A549 (cell line): ENCODE results near the gene SPPL2C. TPM values are rescaled to one million over a fixed set of nuclear protein-coding genes. Genes with fewer than 3 reads are reported as not detected.

ENCODE experiments used
- ATAC-seq, 2 experiments: fragments of 200-7000 bp in 1 of 2; fragments of >200 bp in 1 of 2; cut with Nextera tagmentation in 1 of 2; cut with Tn5 transposase in 1 of 2; 3 replicates each; pipeline versions ENCODE4 v1.8.0 to v1.9.1; 2018 to 2020; ENCODE audit warnings: mild to moderate bottlenecking in 1 of 2, moderate library complexity in 1 of 2
- CTCF ChIA-PET: fragments of 300-600 bp; sonication (Branson Sonifier 250); formaldehyde crosslinking; extraction: SDS; loops from one replicate; lab custom pipeline; 2021; ENCODE audit warnings: antibody characterized with exemption, inconsistent platforms; lab: Yijun Ruan, JAX
- POLR2A ChIA-PET: fragments of 350-600 bp; formaldehyde crosslinking; extraction: SDS; loops from one replicate; lab custom pipeline; 2021; ENCODE audit warnings: antibody characterized with exemption, inconsistent platforms; lab: Yijun Ruan, JAX
- DNase-seq, 2 experiments: peaks; one replicate each; pipeline versions ENCODE4 v3.0.0 to v3.0.0-alpha.2; 2011 to 2016; ENCODE audit warnings: low read depth in 1 of 2, low spot score in 1 of 2
- FAIRE-seq: peaks from 2 replicates; lab custom pipeline; 2011; peaks lifted over from hg19 to GRCh38; lab: Jason Lieb, UNC
- H3K27ac ChIP-seq, 2 experiments: fragments of >200 bp; sonication (Bioruptor Twin); formaldehyde crosslinking; 3 replicates each; pipeline ENCODE4 v1.5.1; 2016 to 2017
- H3K4me1 ChIP-seq: fragments of >200 bp; sonication (Bioruptor Twin); formaldehyde crosslinking; 3 replicates; pipeline ENCODE4 v1.6.1; 2016
- H3K4me2 ChIP-seq: fragments of >200 bp; sonication (Bioruptor Twin); formaldehyde crosslinking; 3 replicates; pipeline ENCODE4 v1.6.1; 2016
- H3K4me3 ChIP-seq: fragments of >200 bp; sonication (Bioruptor Twin); formaldehyde crosslinking; 3 replicates; pipeline ENCODE4 v1.5.1; 2016
- H3K9me3 ChIP-seq: fragments of >200 bp; sonication (Bioruptor Twin); formaldehyde crosslinking; 3 replicates; pipeline ENCODE4 v1.6.1; 2016
- ATOH8 ChIP-seq: fragments of 250-450 bp; sonication (Bioruptor Pico); IDR thresholded peaks from 2 replicates; pipeline ENCODE4 v1.5.0; 2020; ENCODE audit warnings: low read depth, mild to moderate bottlenecking, moderate library complexity
- CBX2 ChIP-seq: fragments of 200-600 bp; sonication (generic); IDR thresholded peaks from 2 replicates; pipeline ENCODE4 v1.6.1; 2016; ENCODE audit warnings: low read depth, mild to moderate bottlenecking, borderline replicate concordance
- CBX8 ChIP-seq: fragments of 200-600 bp; sonication (generic); IDR thresholded peaks from 2 replicates; pipeline ENCODE4 v1.6.1; 2016
- CEBPB ChIP-seq, 2 experiments: fragments of >200 bp in 1 of 2; sonication (Bioruptor Twin) in 1 of 2; formaldehyde crosslinking in 1 of 2; IDR thresholded peaks; 2 replicates each; pipeline ENCODE4 v1.6.1; 2012 to 2016
- CTCF ChIP-seq: fragments of >200 bp; sonication (Bioruptor Twin); formaldehyde crosslinking; IDR thresholded peaks from 3 replicates; pipeline ENCODE4 v1.5.1; 2016
- EHF ChIP-seq: fragments of 250-450 bp; sonication (Bioruptor Pico); IDR thresholded peaks from 2 replicates; pipeline ENCODE4 v1.5.0; 2020; ENCODE audit warnings: mild to moderate bottlenecking
- EHMT2 ChIP-seq: fragments of 200-600 bp; sonication (generic); IDR thresholded peaks from 2 replicates; pipeline ENCODE4 v1.6.1; 2016; ENCODE audit warnings: antibody characterized with exemption, low read depth, mild to moderate bottlenecking, moderate library complexity
- FOSB ChIP-seq: fragments of 250-450 bp; sonication (Bioruptor Pico); IDR thresholded peaks from 2 replicates; pipeline ENCODE4 v1.5.0; 2020; ENCODE audit warnings: mild to moderate bottlenecking, moderate library complexity
- HOXB13 ChIP-seq: fragments of 250-450 bp; sonication (Bioruptor Pico); IDR thresholded peaks from 2 replicates; pipeline ENCODE4 v1.5.0; 2020; ENCODE audit warnings: low read depth, mild to moderate bottlenecking, moderate library complexity
- HOXB5 ChIP-seq: fragments of 250-450 bp; sonication (Bioruptor Pico); IDR thresholded peaks from 2 replicates; pipeline ENCODE4 v1.5.0; 2020; ENCODE audit warnings: mild to moderate bottlenecking, moderate library complexity
- JUN ChIP-seq, 2 experiments: fragments of >200 bp; sonication (Bioruptor Twin); formaldehyde crosslinking; IDR thresholded peaks; 2 replicates in 1 of 2; 3 replicates in 1 of 2; pipeline ENCODE4 v1.6.1; 2016 to 2017
- KDM1A ChIP-seq: fragments of 200-600 bp; sonication (generic); IDR thresholded peaks from 2 replicates; pipeline ENCODE4 v1.6.1; 2016; ENCODE audit warnings: low read depth, mild to moderate bottlenecking
- MAX ChIP-seq: IDR thresholded peaks from 2 replicates; pipeline ENCODE4 v1.6.1; 2012
- MAZ ChIP-seq: fragments of 150-350 bp; IDR thresholded peaks from 2 replicates; pipeline ENCODE4 v1.6.1; 2014; ENCODE audit warnings: antibody characterized with exemption, low read depth, low read length, borderline replicate concordance
- MYC ChIP-seq: IDR thresholded peaks from 2 replicates; pipeline ENCODE4 v1.6.1; 2012; ENCODE audit warnings: mild to moderate bottlenecking, inconsistent platforms, low read length, improper control_type of control experiment, borderline replicate concordance
- NFE2L2 ChIP-seq: fragments of 150-350 bp; conservative IDR thresholded peaks from 2 replicates; pipeline ENCODE4 v1.6.1; 2014; ENCODE audit warnings: low read length
- NPAS2 ChIP-seq: fragments of 250-450 bp; sonication (Bioruptor Pico); IDR thresholded peaks from 2 replicates; pipeline ENCODE4 v1.8.0; 2022; ENCODE audit warnings: mild to moderate bottlenecking, moderate library complexity, borderline replicate concordance
- PBX3 ChIP-seq: IDR thresholded peaks from 2 replicates; pipeline ENCODE4 v1.6.1; 2012
- RCOR1 ChIP-seq: fragments of 150-350 bp; IDR thresholded peaks from 2 replicates; pipeline ENCODE4 v1.6.1; 2014; ENCODE audit warnings: antibody characterized with exemption, low read length, low read depth
- REST ChIP-seq: fragments of 200-600 bp; sonication (generic); IDR thresholded peaks from 2 replicates; pipeline ENCODE4 v1.6.1; 2016; ENCODE audit warnings: antibody characterized with exemption, mild to moderate bottlenecking, moderate library complexity
- RFX5 ChIP-seq: fragments of 450-650 bp; IDR thresholded peaks from 2 replicates; pipeline ENCODE4 v1.7.1; 2014; ENCODE audit warnings: antibody characterized with exemption, mild to moderate bottlenecking, moderate library complexity
- RNF2 ChIP-seq: fragments of 200-600 bp; sonication (generic); IDR thresholded peaks from 2 replicates; pipeline ENCODE4 v1.6.1; 2016; ENCODE audit warnings: low read depth, mild to moderate bottlenecking, antibody characterized with exemption, moderate library complexity, borderline replicate concordance
- SMC3 ChIP-seq: fragments of >200 bp; sonication (Bioruptor Twin); formaldehyde crosslinking; IDR thresholded peaks from 3 replicates; pipeline ENCODE4 v1.6.1; 2018; ENCODE audit warnings: inconsistent platforms
- USF2 ChIP-seq: fragments of 450-650 bp; IDR thresholded peaks from 2 replicates; pipeline ENCODE4 v1.6.1; 2014; ENCODE audit warnings: antibody characterized with exemption
- ZNF302 ChIP-seq: fragments of 250-450 bp; sonication (Bioruptor Pico); IDR thresholded peaks from 2 replicates; pipeline ENCODE4 v1.9.0; 2021; ENCODE audit warnings: inconsistent platforms, mild to moderate bottlenecking, moderate library complexity
- ZSCAN20 ChIP-seq: fragments of 250-450 bp; sonication (Bioruptor Pico); IDR thresholded peaks from 2 replicates; pipeline ENCODE4 v1.8.0; 2022; ENCODE audit warnings: mild to moderate bottlenecking, moderate library complexity
- WGBS: methylation state at CpG from one replicate; pipeline ENCODE4 v1.1.6; 2017; ENCODE audit errors: missing lambda C conversion rate; 5-methylcytosine and 5-hydroxymethylcytosine counted together
- polyA plus RNA-seq, 4 experiments: library from polyadenylated mRNA; depleted of rRNA in 3 of 4; stranded (reverse); fragments of >200 nt; fragmentation: RNase III in 1 of 4; extraction: RNeasy Plus Mini Kit Qiagen cat#74134 plus additional on column Dnase treatment in 1 of 4; gene quantifications; 2 replicates in 3 of 4; 3 replicates in 1 of 4; pipeline ENCODE4 v1.2.3, GENCODE V29; 2011 to 2017

The SPPL2C gene
- polyA plus RNA-seq, 2 of the 4 experiments (the other 2 are of a cell fraction): not detected

GRCh38 chr17:45818699-45819098, 26.0 kb upstream of the SPPL2C start (continued):
- TF ChIP-seq ATOH8: no peak
- TF ChIP-seq EHMT2: no peak
- TF ChIP-seq JUN (IDR thresholded peaks at IDR 0.05): no peak
- no peak for TF ChIP-seq CBX8
- TF ChIP-seq MAZ: no peak
- TF ChIP-seq USF2: no peak

- H3K4me2 ChIP-seq: no peak overlapping the region
- H3K9me3 ChIP-seq: no peaks in the 10 kb centered on the region
- H3K27ac ChIP-seq: no peak overlapping the region
- H3K4me3 ChIP-seq: no peak overlapping the region
- no peak for ATAC-seq
- WGBS: 47% methylated on average over 6 of the region's 6 CpGs
- ChIA-PET POLR2A (no interaction called here), CTCF (interaction anchor here (0.7 to 6.6 kb wide), 11 partner anchors 9 to 180 kb away, joined by 3 to 63 read pairs (median 4); partner anchors contain the start of gene CRHR1)
- DNase-seq: no peak
- no peak for TF ChIP-seq MAZ
- no peak for TF ChIP-seq CBX2
- no peak for TF ChIP-seq NFE2L2
- TF ChIP-seq CEBPB (IDR thresholded peaks at IDR 0.05): no peak
- no peak for TF ChIP-seq EHF (CRISPR knock-in tag)
- no peak for TF ChIP-seq JUN (IDR thresholded peaks at IDR 0.05)
- TF ChIP-seq ZSCAN20 (CRISPR knock-in tag): no peak
- TF ChIP-seq RFX5: no peak
- no peak for TF ChIP-seq MYC
- no peaks in the 10 kb centered on the region for H3K4me1 ChIP-seq
- FAIRE-seq: no peak
Observed at GRCh38 chr17:45819632-45820031, 25.0 kb upstream of the SPPL2C start.

GRCh38 chr17:45820052-45820780, 24.5 kb upstream of the SPPL2C start:
- 45% methylated on average over 6 of the region's 6 CpGs for whole genome bisulfite sequencing
- ChIA-PET CTCF (interaction anchor here (0.8 to 6.6 kb wide), 8 partner anchors 9 to 180 kb away, joined by 3 to 63 read pairs (median 9); partner anchors contain the start of gene CRHR1), POLR2A (no interaction called here)
- H3K4me3 ChIP-seq: no peak overlapping the region
- DNase-seq (no peak), FAIRE-seq (no peak), ATAC-seq (no peak)
- no peak overlapping the region for H3K4me2 ChIP-seq
- no peak overlapping the region for H3K27ac ChIP-seq
- H3K9me3 ChIP-seq: no peaks in the 10 kb centered on the region
- no peaks in the 10 kb centered on the region for H3K4me1 ChIP-seq
- TF ChIP-seq KDM1A: no peak
- no peak for TF ChIP-seq FOSB (CRISPR knock-in tag)
- no peak for TF ChIP-seq SMC3
- TF ChIP-seq HOXB13 (CRISPR knock-in tag): no peak
- no peak for TF ChIP-seq HOXB5
- no peak for TF ChIP-seq ZNF302
- TF ChIP-seq REST: no peak
- TF ChIP-seq MAX: no peak
- no peak for TF ChIP-seq MAZ
- TF ChIP-seq RNF2: no peak
- TF ChIP-seq PBX3: no peak
- no peak for TF ChIP-seq EHF (CRISPR knock-in tag)
- no peak for TF ChIP-seq CTCF
- TF ChIP-seq RCOR1: no peak
- no peak for TF ChIP-seq NPAS2 (CRISPR knock-in tag)
